Measurements from ENCODE around the gene ZDHHC22.

The ZDHHC22 gene

GRCh38 chr14:77125823-77126325 lies 15.7 kb downstream of the ZDHHC22 start:
- DNase-seq, result no peak

DNA sequence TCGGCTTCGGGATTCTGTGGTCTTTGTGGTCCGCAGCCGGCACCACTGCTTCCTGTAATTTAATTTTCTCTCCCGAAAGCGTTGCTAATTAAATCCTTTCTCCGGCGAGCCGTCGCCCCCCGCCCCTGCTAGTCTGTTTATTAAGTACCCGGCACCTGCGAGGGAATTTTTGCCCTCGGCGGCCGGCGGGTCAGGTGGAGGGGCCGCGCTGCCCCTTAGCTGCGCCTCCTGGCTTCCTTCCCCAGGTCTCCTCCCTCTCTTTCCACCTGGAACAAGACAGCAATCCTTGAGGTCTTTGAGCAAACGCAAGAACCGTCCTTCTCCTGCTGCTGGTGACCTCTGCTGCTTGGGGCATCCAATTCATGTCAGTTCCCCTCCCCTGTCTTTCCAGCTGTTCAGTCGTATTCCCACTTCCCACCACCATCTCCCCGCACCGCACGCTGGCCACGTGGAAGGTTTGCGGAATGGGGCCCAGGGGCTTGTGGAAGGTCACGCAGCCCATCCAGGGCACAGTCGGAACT lies 16.2 kb downstream of the ZDHHC22 start:
- DNase-seq, result no peak

DNA sequence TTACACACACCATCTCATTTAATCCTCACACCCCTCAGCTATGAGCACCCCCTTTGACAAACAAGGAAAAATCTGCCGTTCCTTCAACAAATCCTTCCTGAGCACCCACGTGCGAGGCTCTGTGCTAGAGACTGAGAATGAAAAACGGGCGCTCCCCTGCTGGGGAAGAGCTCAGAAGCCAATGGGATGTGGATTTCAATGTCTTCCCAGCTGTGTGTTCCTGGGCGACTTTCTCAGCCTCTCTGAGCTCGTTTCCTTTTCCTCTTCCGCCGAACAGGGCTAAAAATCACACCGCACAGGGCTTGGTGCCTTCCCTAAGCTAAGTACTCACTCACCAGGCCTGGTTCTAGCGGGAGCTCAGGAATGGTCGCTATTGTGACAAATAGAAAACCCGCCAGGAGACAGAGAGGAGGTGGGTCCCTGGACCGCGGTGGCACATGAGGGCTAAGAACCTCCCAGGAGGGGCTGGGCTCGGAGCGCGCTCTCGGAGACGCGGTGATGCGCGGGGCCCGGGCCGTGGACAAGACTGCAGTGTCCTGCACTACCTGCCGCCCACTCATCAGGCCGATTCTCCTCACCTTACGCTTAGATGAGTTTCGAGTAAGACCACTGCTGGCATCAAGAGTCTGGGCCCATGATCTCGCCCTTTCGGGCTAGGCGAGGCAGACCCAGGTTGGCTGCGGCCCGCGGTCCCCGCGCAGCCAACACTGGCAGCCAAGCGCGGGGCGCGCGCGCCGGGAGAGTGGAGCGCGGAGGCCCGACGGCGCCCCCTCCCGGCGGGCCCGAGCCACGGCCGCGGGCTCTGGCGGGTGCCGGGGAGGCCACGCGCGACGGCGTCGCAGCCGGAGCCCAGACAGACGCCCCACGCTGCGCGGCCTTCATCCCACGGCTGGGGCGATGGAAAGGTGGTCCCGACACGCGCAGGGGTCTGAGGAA lies 17.0 kb downstream of the ZDHHC22 start:
- peak; percentile 65 for DNase-seq

- no peak for DNase-seq
These were observed 17.9 kb downstream of the ZDHHC22 start for GRCh38 chr14:77123381-77124325.

DNA sequence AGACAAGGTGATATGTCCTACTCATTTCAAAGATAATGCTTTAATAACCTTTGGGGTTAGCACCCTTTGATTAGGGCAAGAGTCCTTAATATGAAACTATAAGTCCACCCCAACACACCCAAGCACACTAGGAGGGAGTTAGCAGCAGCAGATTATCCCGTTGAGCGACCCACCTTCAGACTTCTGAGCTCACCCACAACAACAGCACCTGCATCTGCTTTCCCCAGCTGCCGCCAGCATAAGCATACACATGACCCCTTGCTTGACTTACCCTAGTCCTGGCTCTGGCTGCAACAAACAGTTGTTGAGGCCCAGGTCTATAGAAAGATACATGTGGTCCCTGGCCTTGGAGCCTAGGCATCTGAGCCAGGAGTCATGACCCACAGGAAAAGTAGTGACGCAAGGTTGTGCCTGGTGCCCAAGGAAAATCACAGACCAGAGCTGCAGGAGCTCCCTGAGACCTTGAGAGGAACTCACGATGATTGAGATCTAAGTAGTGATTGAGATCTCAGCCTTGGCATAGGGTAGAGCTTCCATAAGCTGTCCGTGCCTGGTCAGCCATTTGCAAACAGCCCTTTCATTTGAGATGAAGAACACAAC lies 19.0 kb downstream of the ZDHHC22 start:
- DNase-seq, result no peak

DNA sequence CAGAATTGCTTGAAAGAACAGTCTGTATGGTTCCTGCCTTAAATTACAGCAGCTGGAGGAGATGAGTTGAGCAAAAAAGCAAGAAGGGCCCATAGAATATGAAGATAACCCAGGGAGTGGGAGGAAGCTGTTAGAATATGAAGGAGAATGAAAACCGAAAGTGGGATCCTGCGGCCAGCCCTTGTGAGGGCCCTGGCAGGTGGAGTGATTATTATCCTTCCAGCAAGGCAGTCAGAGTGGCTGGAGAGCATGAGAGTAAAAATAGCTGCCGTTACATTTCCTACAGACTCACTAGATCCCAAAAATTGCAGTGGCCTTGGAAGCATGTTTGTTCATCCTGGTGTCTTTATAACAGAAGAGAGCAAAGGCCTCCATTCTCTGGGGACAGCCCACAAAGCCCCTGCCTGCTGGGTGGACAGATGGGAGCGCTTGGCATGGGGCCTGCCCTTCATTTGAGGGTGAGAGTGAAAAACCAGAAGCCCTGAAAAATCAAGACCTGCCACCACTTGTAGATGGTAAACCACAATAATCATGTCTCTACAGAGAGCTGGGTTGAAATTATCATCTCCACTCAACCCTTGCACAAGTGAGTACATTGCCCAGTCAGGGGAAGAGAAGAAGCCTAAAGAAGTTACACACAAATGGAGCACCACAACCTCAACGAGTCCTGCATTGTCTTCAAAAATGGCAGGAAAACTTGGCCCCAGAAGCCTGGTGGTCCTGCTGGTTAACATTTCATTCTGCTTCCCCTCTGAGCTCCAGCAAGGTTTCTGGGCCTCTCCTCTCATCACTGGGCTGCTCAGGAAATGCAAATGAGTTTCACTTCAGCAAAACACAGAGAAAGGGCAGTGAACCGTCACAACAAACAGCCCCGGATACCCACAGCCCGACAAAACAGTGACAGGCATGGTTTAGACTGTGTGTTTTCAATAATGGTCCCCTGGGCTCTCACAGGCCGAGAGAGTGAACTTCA lies 20.5 kb downstream of the ZDHHC22 start:
- DNase-seq, result no peak

GRCh38 chr14:77119851-77120250 lies 21.7 kb downstream of the ZDHHC22 start:
- DNase-seq, result no peak

GRCh38 chr14:77116172-77116817 lies 25.3 kb downstream of the ZDHHC22 start:
- DNase-seq, result no peak

DNA sequence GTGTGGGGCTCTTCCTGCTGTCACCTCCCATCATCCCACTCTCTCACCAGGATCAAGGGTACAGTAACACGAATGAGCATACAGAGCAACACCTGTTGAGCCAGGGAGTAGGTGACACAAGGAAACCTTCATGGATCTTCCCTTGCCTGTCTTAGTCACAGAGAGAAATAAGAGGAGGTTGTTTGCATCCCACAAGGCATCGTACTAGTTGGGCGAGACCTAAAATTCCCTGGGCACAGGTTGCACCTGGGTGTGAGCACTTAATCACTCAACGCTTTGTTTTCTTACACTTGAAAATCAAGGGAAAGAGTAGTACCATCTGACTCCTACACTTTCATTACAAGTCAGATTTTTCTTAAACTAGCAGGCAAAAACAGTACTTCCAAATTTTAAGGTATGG lies 27.0 kb downstream of the ZDHHC22 start:
- no peak for DNase-seq

- DNase-seq, result no peak
These were observed 27.9 kb downstream of the ZDHHC22 start for GRCh38 chr14:77113644-77114043.

GRCh38 chr14:77111021-77111420 lies 30.6 kb downstream of the ZDHHC22 start:
- DNase-seq, result no peak

GRCh38 chr14:77110286-77110685 lies 31.3 kb downstream of the ZDHHC22 start:
- DNase-seq, result no peak

DNA sequence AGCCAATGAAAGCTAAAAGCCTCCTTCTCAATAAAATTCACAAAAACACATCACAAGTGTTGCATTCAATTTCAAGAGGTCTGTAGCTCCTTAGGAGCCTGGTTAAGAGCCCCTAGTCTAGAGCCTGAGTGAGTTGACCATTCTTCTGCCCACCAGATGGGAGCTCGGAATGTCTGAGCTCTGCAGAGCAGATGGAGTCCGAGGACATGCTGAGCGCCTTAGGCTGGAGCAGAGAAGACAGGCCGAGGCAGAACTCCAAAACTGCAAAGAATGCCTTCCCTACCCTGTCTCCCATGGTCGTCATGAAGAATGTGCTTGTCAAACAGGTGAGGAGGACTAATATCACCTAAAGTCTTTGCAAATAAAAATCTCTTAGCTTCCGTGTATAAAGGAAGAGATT lies 31.9 kb downstream of the ZDHHC22 start:
- no peak for DNase-seq

- no peak for DNase-seq
These were observed 32.8 kb downstream of the ZDHHC22 start for GRCh38 chr14:77108753-77109152.

DNA sequence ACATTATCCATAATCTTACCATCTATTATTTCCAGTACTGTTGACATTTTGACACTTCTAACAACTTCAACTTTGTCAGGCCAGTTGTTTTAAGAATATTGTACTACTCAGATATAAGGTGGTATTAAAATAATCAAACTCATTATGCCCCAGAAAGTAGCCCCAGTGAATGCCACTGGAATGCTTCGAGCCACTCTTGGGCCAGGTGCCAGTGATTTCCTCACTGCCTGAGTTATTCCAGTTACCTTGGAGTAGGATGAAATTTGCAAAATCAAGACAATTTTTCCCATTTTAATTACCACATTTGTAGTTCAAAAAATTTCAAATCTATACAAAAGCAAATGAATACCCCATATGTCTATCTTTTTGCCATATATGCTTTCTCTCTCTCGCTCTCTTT lies 34.4 kb downstream of the ZDHHC22 start:
- DNase-seq, result no peak

GRCh38 chr14:77106666-77107065 lies 34.9 kb downstream of the ZDHHC22 start:
- no peak for DNase-seq

DNA sequence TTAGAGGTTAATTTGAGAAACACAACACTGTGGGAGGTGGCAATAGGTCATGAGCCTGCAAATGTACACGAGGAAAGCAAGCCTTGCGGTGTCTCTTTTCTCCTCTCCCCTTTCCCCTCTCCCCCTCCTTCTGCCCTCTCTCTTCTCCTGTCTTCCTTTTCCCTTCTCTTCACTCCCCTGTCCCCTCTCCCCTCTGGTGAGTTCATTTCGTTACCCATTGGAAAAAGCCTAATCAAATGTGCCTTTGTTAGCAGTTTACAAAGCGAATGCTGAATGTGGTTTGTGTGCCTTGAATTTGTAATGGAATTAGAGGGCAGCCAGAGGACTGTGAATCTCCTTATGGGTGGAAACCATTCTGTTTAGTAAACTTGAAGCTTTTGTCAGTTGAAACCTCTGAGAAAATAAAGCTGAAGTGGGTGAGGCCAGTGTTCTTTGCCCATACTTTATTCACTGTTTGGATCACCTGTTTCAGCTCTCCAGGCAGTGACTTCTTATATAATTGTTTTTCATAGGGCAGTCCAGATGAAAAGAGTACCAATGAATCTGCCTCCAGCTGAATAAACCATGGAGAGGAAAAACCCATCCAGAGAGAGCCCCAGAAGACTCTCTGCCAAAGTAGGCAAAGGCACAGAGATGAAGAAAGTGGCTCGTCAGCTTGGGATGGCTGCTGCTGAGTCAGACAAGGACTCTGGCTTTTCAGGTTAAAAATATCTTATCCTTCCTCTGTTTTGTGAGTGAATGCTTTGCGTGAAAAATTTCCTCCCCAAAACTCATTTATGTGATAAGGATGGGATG lies 36.2 kb downstream of the ZDHHC22 start:
- DNase-seq, result no peak

GRCh38 chr14:77104393-77104792 lies 37.2 kb downstream of the ZDHHC22 start:
- no peak for DNase-seq

- no peak for DNase-seq
These were observed 37.6 kb downstream of the ZDHHC22 start for GRCh38 chr14:77103951-77104350.

- DNase-seq, result no peak
These were observed 38.1 kb downstream of the ZDHHC22 start for GRCh38 chr14:77103475-77103874.
